IMR-90 (cell line): ENCODE measurements around the gene C1orf116. TPM values are rescaled to one million over a fixed set of nuclear protein-coding genes. Genes with fewer than 3 reads are reported as not detected.
A peak's percentile ranks its signal among the peaks of the same experiment; 100 is the strongest.

Source experiments
- ATAC-seq: fragments of 200-7000 bp; cut with Tn5 transposase; 2 replicates; pipeline ENCODE4 v1.9.1; 2020; ENCODE audit warnings: low read depth, mild to moderate bottlenecking, moderate library complexity
- BruUV-seq: library from RNA; stranded (reverse); fragments of 400-500 nt; replicated peaks from 2 replicates; lab custom pipeline; 2021; lab: Mats Ljungman, UMichigan
- CTCF ChIA-PET: fragments of 300-600 bp; formaldehyde crosslinking; extraction: SDS; loops from one replicate; lab custom pipeline; 2021; ENCODE audit warnings: antibody characterized with exemption; lab: Yijun Ruan, JAX
- POLR2A ChIA-PET: fragments of 300-600 bp; sonication (Branson Sonifier 250); formaldehyde crosslinking; loops from one replicate; lab custom pipeline; 2022; ENCODE audit warnings: antibody characterized with exemption; ENCODE audit not compliant: unreplicated experiment; lab: Charles Lee
- DNase-seq: peaks from one replicate; pipeline ENCODE4 v3.0.0; 2013
- H2AFZ ChIP-seq: replicated peaks from 2 replicates; pipeline ENCODE3; 2013; ENCODE audit warnings: low read length, mild to moderate bottlenecking; ENCODE audit not compliant: poor library complexity
- H2AK5ac ChIP-seq: 2 replicates; pipeline ENCODE4 v1.6.1; 2013; ENCODE audit warnings: low read depth, low read length, inconsistent platforms
- H2AK9ac ChIP-seq: replicated peaks from 2 replicates; pipeline ENCODE3; 2013; ENCODE audit warnings: mild to moderate bottlenecking, low read depth, low read length, moderate library complexity; ENCODE audit not compliant: poor library complexity
- H2BK120ac ChIP-seq: 2 replicates; pipeline ENCODE4 v1.6.1; 2013; ENCODE audit warnings: low read depth, low read length, inconsistent platforms
- H2BK15ac ChIP-seq: 3 replicates; pipeline ENCODE4 v1.6.1; 2013; ENCODE audit warnings: low read depth, low read length, inconsistent platforms
- H2BK20ac ChIP-seq: 2 replicates; pipeline ENCODE4 v1.6.1; 2013; ENCODE audit warnings: low read depth, mild to moderate bottlenecking, inconsistent platforms, low read length, moderate library complexity
- H2BK5ac ChIP-seq: 2 replicates; pipeline ENCODE4 v1.6.1; 2013; ENCODE audit warnings: mild to moderate bottlenecking, low read depth, low read length, inconsistent platforms; ENCODE audit not compliant: poor library complexity, severe bottlenecking
- H3K14ac ChIP-seq: replicated peaks from 2 replicates; pipeline ENCODE4 v1.6.1; 2013; ENCODE audit warnings: low read depth, low read length, inconsistent platforms
- H3K18ac ChIP-seq: 2 replicates; pipeline ENCODE4 v1.6.1; 2013; ENCODE audit warnings: low read depth, low read length, control low read depth
- H3K23ac ChIP-seq: 2 replicates; pipeline ENCODE4 v1.6.1; 2013; ENCODE audit warnings: low read depth, low read length, inconsistent platforms
- H3K27ac ChIP-seq: 2 replicates; pipeline ENCODE4 v1.5.1; 2013; ENCODE audit warnings: mild to moderate bottlenecking, control low read depth, low read length; ENCODE audit not compliant: insufficient read depth
- H3K27me3 ChIP-seq: 2 replicates; pipeline ENCODE4 v1.6.1; 2013; ENCODE audit warnings: low read length; ENCODE audit not compliant: control insufficient read depth, insufficient read depth
- H3K36me3 ChIP-seq: 2 replicates; pipeline ENCODE4 v1.6.1; 2013; ENCODE audit warnings: low read length, mixed read lengths; ENCODE audit not compliant: control insufficient read depth, insufficient read depth
- H3K4ac ChIP-seq: 2 replicates; pipeline ENCODE4 v1.6.1; 2013; ENCODE audit warnings: low read depth, low read length, inconsistent platforms
- H3K4me1 ChIP-seq: 2 replicates; pipeline ENCODE4 v1.6.1; 2013; ENCODE audit warnings: low read length, mixed read lengths; ENCODE audit not compliant: control insufficient read depth, insufficient read depth
- H3K4me2 ChIP-seq: 2 replicates; pipeline ENCODE4 v1.6.1; 2013; ENCODE audit warnings: low read depth, mild to moderate bottlenecking, control low read depth, low read length, moderate library complexity
- H3K4me3 ChIP-seq: 2 replicates; pipeline ENCODE4 v1.5.1; 2013; ENCODE audit warnings: low read depth, mild to moderate bottlenecking, control low read depth, low read length, moderate library complexity; ENCODE audit not compliant: insufficient read depth
- H3K56ac ChIP-seq: 2 replicates; pipeline ENCODE4 v1.6.1; 2013; ENCODE audit warnings: low read length, inconsistent platforms; ENCODE audit not compliant: insufficient read depth; ENCODE audit errors: extremely low read depth
- H3K79me1 ChIP-seq, 2 experiments: 2 replicates each; pipeline ENCODE4 v1.6.1; 2013; ENCODE audit warnings: low read length in 2 of 2, inconsistent platforms in 1 of 2, low read depth in 1 of 2
- H3K9ac ChIP-seq: 2 replicates; pipeline ENCODE4 v1.6.1; 2013; ENCODE audit warnings: low read depth, low read length, control low read depth
- H3K9me1 ChIP-seq: 2 replicates; pipeline ENCODE4 v1.6.1; 2013; ENCODE audit warnings: low read length, inconsistent platforms; ENCODE audit not compliant: insufficient read depth
- H3K9me3 ChIP-seq: 2 replicates; pipeline ENCODE4 v1.6.1; 2013; ENCODE audit warnings: low read length; ENCODE audit not compliant: control insufficient read depth, insufficient read depth
- H4K20me1 ChIP-seq: 2 replicates; pipeline ENCODE4 v1.6.1; 2013; ENCODE audit warnings: low read length, inconsistent platforms; ENCODE audit not compliant: insufficient read depth
- H4K5ac ChIP-seq: 2 replicates; pipeline ENCODE4 v1.6.1; 2013; ENCODE audit warnings: mild to moderate bottlenecking, low read depth, low read length, control low read depth
- H4K8ac ChIP-seq, 2 experiments: 2 replicates each; pipeline ENCODE4 v1.6.1; 2013; ENCODE audit warnings: low read depth in 2 of 2, low read length in 2 of 2, control low read depth in 1 of 2, inconsistent platforms in 1 of 2
- H4K91ac ChIP-seq: 2 replicates; pipeline ENCODE4 v1.6.1; 2013; ENCODE audit warnings: low read depth, low read length, inconsistent platforms; ENCODE audit not compliant: insufficient read depth
- BHLHE40 ChIP-seq: fragments of 150-350 bp; IDR thresholded peaks from 2 replicates; pipeline ENCODE4 v1.6.1; 2016; ENCODE audit warnings: mild to moderate bottlenecking, low read depth, low read length
- CEBPB ChIP-seq: IDR thresholded peaks from 2 replicates; pipeline ENCODE4 v1.6.1; 2012; ENCODE audit warnings: low read depth, low read length, improper control_type of control experiment
- CHD1 ChIP-seq: IDR thresholded peaks from 2 replicates; pipeline ENCODE4 v1.6.1; 2012; ENCODE audit warnings: low read depth, low read length, improper control_type of control experiment
- CTCF ChIP-seq: conservative IDR thresholded peaks from 2 replicates; pipeline ENCODE4 v1.5.1; 2012; ENCODE audit warnings: mild to moderate bottlenecking, low read depth, low read length, improper control_type of control experiment
- FOS ChIP-seq: fragments of 150-350 bp; IDR thresholded peaks from 2 replicates; pipeline ENCODE4 v1.6.1; 2016; ENCODE audit warnings: low read depth, low read length
- MAFK ChIP-seq: IDR thresholded peaks from 2 replicates; pipeline ENCODE4 v1.6.1; 2012; ENCODE audit warnings: low read depth, low read length, improper control_type of control experiment
- MAZ ChIP-seq: IDR thresholded peaks from 2 replicates; pipeline ENCODE4 v1.6.1; 2012; ENCODE audit warnings: low read depth, mild to moderate bottlenecking, low read length, improper control_type of control experiment, moderate library complexity, borderline replicate concordance
- MXI1 ChIP-seq: IDR thresholded peaks from 2 replicates; pipeline ENCODE4 v1.6.1; 2012; ENCODE audit warnings: low read depth, mild to moderate bottlenecking, low read length, moderate library complexity, borderline replicate concordance
- NFE2L2 ChIP-seq: fragments of 150-350 bp; IDR thresholded peaks from 2 replicates; pipeline ENCODE4 v1.6.1; 2016; ENCODE audit warnings: low read depth, mild to moderate bottlenecking, low read length
- RAD21 ChIP-seq: IDR thresholded peaks from 2 replicates; pipeline ENCODE4 v1.6.1; 2012; ENCODE audit warnings: low read length, improper control_type of control experiment
- SMC3 ChIP-seq: fragments of 150-350 bp; IDR thresholded peaks from 2 replicates; pipeline ENCODE4 v1.6.1; 2016; ENCODE audit warnings: low read depth, mild to moderate bottlenecking, antibody characterized with exemption, low read length, moderate library complexity
- WGBS, 2 experiments: methylation state at CpG; one replicate each; pipeline versions ENCODE4 v1.1.5 to v1.1.7; 2013; ENCODE audit warnings: missing lambda C conversion rate in 2 of 2; ENCODE audit not compliant: insufficient read length in 1 of 2; ENCODE audit errors: extremely low coverage in 2 of 2; 5-methylcytosine and 5-hydroxymethylcytosine counted together
- dilution Hi-C: fragments of 300-500 bp; cut with HindIII; formaldehyde crosslinking; loops from one replicate; pipeline ENCODE4 v1.14.3; 2018; ENCODE audit warnings: low sequenced_read_pairs; ENCODE audit not compliant: unreplicated experiment
- in situ Hi-C: fragments of 300-500 bp; cut with MboI; formaldehyde crosslinking; loops from 3 replicates; pipeline ENCODE4 v1.14.3; 2019; ENCODE audit warnings: low sequenced_read_pairs, inconsistent platforms, mixed read lengths
- intact Hi-C: fragments of 100-400 bp; cut with micrococcal nuclease; formaldehyde crosslinking; loops from 2 replicates; pipeline ENCODE4 v1.10.0; 2022
- polyA plus RNA-seq, 3 experiments: library from polyadenylated mRNA; depleted of rRNA; stranded (reverse); fragments of >200 nt; gene quantifications; 2 replicates each; pipeline ENCODE4 v1.2.3, GENCODE V29; 2012; ENCODE audit warnings: low replicate concordance in 1 of 3
- total RNA-seq: library from RNA; depleted of rRNA; stranded (reverse); fragments of >200 nt; gene quantifications from 2 replicates; pipeline ENCODE4 v1.2.3, GENCODE V29; 2012

C1orf116 gene
- total and polyA plus RNA-seq, 2 of the 4 experiments (the other 2 are of a cell fraction), result under 0.01 to 0.03 TPM

GRCh38 chr1:207049514-207049913 is 17.0 kb upstream of the C1orf116 start:
- H4K20me1 ChIP-seq, result peaks cover 10% of the 10 kb centered on the region; the same call in 1 of the 2 replicates
- intact Hi-C loops, result no loop called here
- peaks cover 4% of the 10 kb centered on the region; the same call in 1 of the 2 replicates for H3K27me3 ChIP-seq
- no peak overlapping the region for H3K27ac ChIP-seq
- no peak overlapping the region for H3K4me3 ChIP-seq
- H2BK5ac ChIP-seq, result no peak overlapping the region
- no peak overlapping the region for H2BK120ac ChIP-seq
- H3K14ac ChIP-seq, result no peak overlapping the region
- H4K8ac ChIP-seq, result no peak overlapping the region
- H2AK9ac ChIP-seq, result no peak overlapping the region
- no peak overlapping the region for H3K4ac ChIP-seq
- DNase-seq (no peak), ATAC-seq (no peak)
- H2BK20ac ChIP-seq, result no peak overlapping the region
- H4K91ac ChIP-seq, result no peak overlapping the region
- peaks cover 7% of the 10 kb centered on the region for H3K9me1 ChIP-seq
- H3K4me1 ChIP-seq, result peaks cover 4% of the 10 kb centered on the region; the same call in 1 of the 2 replicates
- no peak overlapping the region for H3K18ac ChIP-seq
- H3K4me2 ChIP-seq, result peak overlapping the region; percentile 95
- dilution Hi-C loops, result no loop called here
- CTCF ChIA-PET, result interaction anchor here (0.8 to 1.2 kb wide), 5 partner anchors 16 to 355 kb away, joined by 3 to 5 read pairs (median 4); partner anchors contain the start of gene C1orf116
- H3K23ac ChIP-seq, result no peak overlapping the region
- no TSS peak for BruUV-seq
- no peaks in the 10 kb centered on the region for H3K9me3 ChIP-seq
- H3K36me3 ChIP-seq, result peaks cover 7% of the 10 kb centered on the region
- H3K79me1 ChIP-seq, result peaks cover 13 to 34% of the 10 kb centered on the region in 2 experiments
- no peak for TF ChIP-seq SMC3
- no peak for TF ChIP-seq NFE2L2
- no peak for TF ChIP-seq CEBPB
- TF ChIP-seq MXI1, result no peak
- TF ChIP-seq FOS, result no peak
- no peak for TF ChIP-seq RAD21
- TF ChIP-seq MAZ, result no peak
- no peak for TF ChIP-seq BHLHE40
- no peak for TF ChIP-seq MAFK
- TF ChIP-seq CHD1, result no peak
- no peak for TF ChIP-seq CTCF
- no peak overlapping the region for H2BK15ac ChIP-seq
- WGBS, 2 experiments, result 69% methylated on average over 4 of the region's 8 CpGs; no CpG with 5 or more reads in 1 of the 2 experiments
- peak overlapping the region; percentile 38 for H3K9ac ChIP-seq
- H2AK5ac ChIP-seq, result 0 out of 2 replicates have a peak overlapping the region, but pooled peaks have one; percentile 8
- H4K5ac ChIP-seq, result no peak overlapping the region
- POLR2A ChIA-PET, result no interaction called here
- in situ Hi-C loops, result no loop called here
- no peak overlapping the region for H2AFZ ChIP-seq
- H3K56ac ChIP-seq, result no peak overlapping the region
